ENCODE results near the gene SPATA33.
"Not testable (repeated sequence)": the region's sequence is repeated elsewhere in the genome, so short reads cannot be mapped to it uniquely, and the experiment has no call there.

Gene SPATA33

GRCh38 chr16:89667000-89667399, 9.4 kb downstream of the SPATA33 start:
- peak; percentile 21 for DNase-seq

- no peak for DNase-seq
Observed at GRCh38 chr16:89667633-89668032, 10.0 kb downstream of the SPATA33 start.

- DNase-seq, result no peak
Observed at GRCh38 chr16:89668790-89669158, 11.1 kb downstream of the SPATA33 start.

- no peak for DNase-seq
Observed at GRCh38 chr16:89669755-89670154, 12.1 kb downstream of the SPATA33 start.

GRCh38 chr16:89670496-89671431, 13.1 kb downstream of the SPATA33 start:
- DNase-seq, result no peak

GRCh38 chr16:89671565-89671964, 13.9 kb downstream of the SPATA33 start:
- DNase-seq, result not testable (repeated sequence)

GRCh38 chr16:89672177-89672941, 14.7 kb downstream of the SPATA33 start:
- DNase-seq, result no peak

GRCh38 chr16:89678258-89678657, 20.6 kb downstream of the SPATA33 start:
- DNase-seq, result no peak

- DNase-seq, result no peak
Observed at GRCh38 chr16:89685916-89686315, 28.3 kb downstream of the SPATA33 start.

- peak; percentile 90 for DNase-seq
Observed at GRCh38 chr16:89686520-89687091, 29.0 kb downstream of the SPATA33 start, which contains the start of gene CDK10. CDK10 (plus strand) TSS chr16:89686689; CDS start chr16:89686711, 22 bp downstream.

GRCh38 chr16:89687092-89687940, 29.7 kb downstream of the SPATA33 start:
- DNase-seq, result no peak

- DNase-seq, result no peak
Observed at GRCh38 chr16:89688395-89688794, 30.8 kb downstream of the SPATA33 start.

- DNase-seq, result no peak
Observed at GRCh38 chr16:89689142-89689541, 31.5 kb downstream of the SPATA33 start.

GRCh38 chr16:89689621-89690020, 32.0 kb downstream of the SPATA33 start:
- not testable (repeated sequence) for DNase-seq

GRCh38 chr16:89690392-89690901, 32.8 kb downstream of the SPATA33 start:
- DNase-seq, result no peak

- no peak for DNase-seq
Observed at GRCh38 chr16:89691231-89691985, 33.8 kb downstream of the SPATA33 start.

- no peak for DNase-seq
Observed at GRCh38 chr16:89691986-89692569, 34.4 kb downstream of the SPATA33 start.

GRCh38 chr16:89693289-89693731, 35.7 kb downstream of the SPATA33 start:
- DNase-seq, result no peak

GRCh38 chr16:89693931-89694783, 36.5 kb downstream of the SPATA33 start:
- DNase-seq, result no peak

GRCh38 chr16:89694784-89695085, 37.1 kb downstream of the SPATA33 start:
- DNase-seq, result not testable (repeated sequence)

Data from T1000 (cell line).